Right lobe of liver (tissue), 6 donors: ENCODE results near the gene GDPD5. TPM values are rescaled to one million over a fixed set of nuclear protein-coding genes. Genes with fewer than 3 reads are reported as not detected.
"Not testable (repeated sequence)": the region's sequence is repeated elsewhere in the genome, so short reads cannot be mapped to it uniquely, and the experiment has no call there.

Experiments
- ATAC-seq, 4 donors: fragments of 200-7000 bp; cut with Tn5 transposase; one replicate each; pipeline ENCODE4 v1.9.1; 2020; ENCODE audit warnings: mild to moderate bottlenecking in 4 of 4, moderate library complexity in 4 of 4
- DNase-seq, 3 donors: peaks; one replicate each; pipeline ENCODE4 v3.0.0-alpha.2; 2020
- H3K27ac ChIP-seq, 3 donors: fragments of 200-600 bp; one replicate each; pipeline ENCODE4 v1.8.0; 2022
- H3K27me3 ChIP-seq, 2 donors: fragments of 200-600 bp; one replicate each; pipeline ENCODE4 v1.8.0; 2022
- H3K36me3 ChIP-seq, 4 donors: fragments of 200-600 bp; sonication (generic) in 1 of 4; one replicate each; pipeline versions ENCODE4 v1.5.1 to v1.8.0; 2017 to 2022; ENCODE audit warnings: control low read depth in 1 of 4
- H3K4me1 ChIP-seq, 4 donors: fragments of 200-600 bp; sonication (generic) in 1 of 4; one replicate each; pipeline versions ENCODE4 v1.5.1 to v1.8.0; 2017 to 2022; ENCODE audit warnings: control low read depth in 1 of 4
- H3K4me3 ChIP-seq, 3 donors: fragments of 200-600 bp; one replicate each; pipeline ENCODE4 v1.8.0; 2022
- H3K9me3 ChIP-seq, 4 donors: fragments of 200-600 bp; sonication (generic) in 1 of 4; one replicate each; pipeline versions ENCODE4 v1.5.1 to v1.8.0; 2017 to 2022; ENCODE audit warnings: control low read depth in 1 of 4
- CTCF ChIP-seq, 4 donors: fragments of 200-600 bp in 3 of 4; fragments of 450-650 bp in 1 of 4; IDR thresholded peaks; one replicate each; pipeline versions ENCODE4 v1.5.1 to v1.8.0; 2016 to 2022; ENCODE audit warnings: antibody characterized with exemption in 4 of 4, mild to moderate bottlenecking in 2 of 4
- POLR2A ChIP-seq: fragments of 450-650 bp; IDR thresholded peaks from one replicate; pipeline ENCODE4 v1.6.1; 2017; ENCODE audit warnings: antibody characterized with exemption, mild to moderate bottlenecking
- WGBS: methylation state at CpG from one replicate; pipeline ENCODE4 v1.1.6; 2018; ENCODE audit warnings: low coverage, low lambda C conversion rate; ENCODE audit not compliant: insufficient coverage; ENCODE audit errors: missing lambda C conversion rate; 5-methylcytosine and 5-hydroxymethylcytosine counted together
- intact Hi-C, 2 donors: fragments of 100-400 bp; cut with DNase I; formaldehyde crosslinking; loops; one replicate each; pipeline versions ENCODE4 v1.11.2 to v1.14.1; 2022
- total RNA-seq, 6 experiments: library from RNA; depleted of rRNA in 2 of 6; stranded (reverse); fragments of >200 nt in 2 of 6; fragmentation: NEBNext Ultra II Directional in 3 of 6; extraction: Animal tissue kit (Norgen Biotek cat#: 25700) in 3 of 6; gene quantifications; one replicate each; pipeline versions ENCODE4 v1.1.0 to v1.2.4, GENCODE V29; 2016 to 2023
- donor health status: DM: no; HTN: yes; CAD: no.
- donor health status: DM: no; HTN: no; CAD: no.
- donor health status: DM: no; HTN: no; CAD: no.
- donor health status: DM: no; HTN: yes; CAD: no.
- donor health status: DM: no; HTN: yes; CAD: no.

Gene GDPD5
- total RNA-seq, 6 experiments from 2014 or later: 2.0 to 10.7 (median 4.1) TPM

- intact Hi-C loops: no loop called here
- H3K4me1 ChIP-seq: peaks cover 0 to 17% (median 8%) of the 10 kb centered on the region in 4 donors
- 79% methylated on average over 2 of the region's 2 CpGs for WGBS
- H3K27me3 ChIP-seq: no peaks in the 10 kb centered on the region
- H3K9me3 ChIP-seq: no peaks in the 10 kb centered on the region
- TF ChIP-seq POLR2A (no peak), CTCF (IDR thresholded peaks at IDR 0.05) (no peak)
- H3K27ac ChIP-seq: no peak overlapping the region
- DNase-seq: no peak
- H3K4me3 ChIP-seq: no peak overlapping the region
- ATAC-seq: no peak
- H3K36me3 ChIP-seq: no peaks in the 10 kb centered on the region
Measured at GRCh38 chr11:75421902-75422247, 103.9 kb downstream of the GDPD5 start.

DNA sequence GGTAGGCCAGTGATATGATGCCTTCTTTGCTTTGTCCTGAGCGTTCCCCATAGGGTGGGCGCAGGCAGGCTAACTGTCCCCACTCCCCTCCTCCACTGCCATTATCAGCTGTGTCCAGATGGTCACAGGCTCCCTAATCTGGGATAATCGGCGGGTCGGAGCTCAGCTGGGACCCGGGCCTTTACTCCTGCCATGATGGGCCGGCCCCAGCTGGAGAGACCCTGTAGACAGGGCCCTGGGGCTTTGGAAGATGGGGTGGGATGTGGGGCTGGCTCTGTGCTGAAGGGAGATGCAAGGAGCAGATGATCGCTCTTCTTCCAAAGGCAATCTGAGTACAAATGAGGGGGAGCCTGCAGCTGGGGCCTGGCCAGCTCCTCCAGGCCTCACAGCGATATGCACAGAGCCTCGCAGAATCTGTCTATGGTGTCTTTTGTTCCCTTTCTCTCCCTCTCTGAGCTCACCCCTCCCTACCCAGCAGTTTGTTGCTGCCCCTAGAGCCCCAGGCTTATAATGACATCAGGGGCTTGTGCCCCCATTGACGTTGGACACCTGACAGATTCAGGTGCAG, 104.6 kb downstream of the GDPD5 start:
- peaks cover 0 to 17% (median 8%) of the 10 kb centered on the region in 4 donors for H3K4me1 ChIP-seq
- DNase-seq (no peak), ATAC-seq (no peak)
- H3K27me3 ChIP-seq: no peaks in the 10 kb centered on the region
- TF ChIP-seq CTCF (IDR thresholded peaks at IDR 0.05): no peak
- no peak for TF ChIP-seq POLR2A
- intact Hi-C loops: no loop called here
- H3K4me3 ChIP-seq: no peak overlapping the region
- no peaks in the 10 kb centered on the region for H3K36me3 ChIP-seq
- no peaks in the 10 kb centered on the region for H3K9me3 ChIP-seq
- H3K27ac ChIP-seq: no peak overlapping the region
- WGBS: 100% methylated on average over 1 of the region's 11 CpGs

DNA sequence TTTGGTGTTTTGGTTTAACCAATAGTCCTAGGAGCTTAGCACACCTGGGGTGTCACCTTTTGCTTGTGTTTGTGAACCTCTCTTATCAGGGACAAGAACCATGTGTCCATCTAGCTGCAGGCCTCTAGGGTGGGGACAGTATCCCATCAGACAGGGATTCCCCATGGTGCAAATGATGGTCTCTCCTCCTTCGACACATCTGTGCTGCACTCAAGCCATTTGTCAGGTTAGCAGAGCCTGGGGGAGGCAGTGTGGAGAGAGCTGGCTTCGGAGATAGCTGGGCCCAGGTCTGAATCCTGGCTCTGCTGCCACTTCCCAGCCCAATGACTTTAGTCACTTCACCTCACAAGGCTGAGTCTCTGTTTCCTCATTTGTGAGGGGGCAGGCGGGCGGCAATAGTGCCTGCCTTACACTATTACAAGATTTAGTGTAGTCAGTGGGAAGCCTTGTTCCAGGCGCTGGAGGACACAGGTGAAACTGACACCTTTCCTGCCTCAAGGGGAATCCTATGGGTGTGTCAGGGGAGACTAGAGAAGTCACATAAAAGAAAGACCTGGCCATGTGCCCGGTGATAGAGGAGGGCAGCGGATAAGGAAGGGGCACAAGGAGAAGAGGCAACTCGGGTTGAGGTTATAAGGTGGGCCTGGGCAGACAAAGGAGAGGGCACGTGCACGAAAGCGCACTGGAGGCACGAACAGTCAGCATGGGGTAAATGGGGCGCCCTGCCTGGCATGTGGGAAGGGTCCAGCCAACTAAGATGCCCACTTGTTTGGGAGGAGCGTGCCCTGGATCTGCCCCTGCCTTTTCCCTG, 105.3 kb downstream of the GDPD5 start:
- DNase-seq (no peak), ATAC-seq (no peak)
- no peaks in the 10 kb centered on the region for H3K27me3 ChIP-seq
- no peak overlapping the region for H3K27ac ChIP-seq
- 78% methylated on average over 7 of the region's 14 CpGs for WGBS
- no peaks in the 10 kb centered on the region for H3K36me3 ChIP-seq
- H3K4me3 ChIP-seq: no peak overlapping the region
- peaks cover 0 to 17% (median 8%) of the 10 kb centered on the region in 4 donors for H3K4me1 ChIP-seq
- TF ChIP-seq CTCF (IDR thresholded peaks at IDR 0.05) (no peak), POLR2A (no peak)
- H3K9me3 ChIP-seq: no peaks in the 10 kb centered on the region
- intact Hi-C loops: no loop called here

GRCh38 chr11:75413864-75414263, 111.9 kb downstream of the GDPD5 start:
- TF ChIP-seq POLR2A: no peak
- no peak for TF ChIP-seq CTCF (IDR thresholded peaks at IDR 0.05)

DNA sequence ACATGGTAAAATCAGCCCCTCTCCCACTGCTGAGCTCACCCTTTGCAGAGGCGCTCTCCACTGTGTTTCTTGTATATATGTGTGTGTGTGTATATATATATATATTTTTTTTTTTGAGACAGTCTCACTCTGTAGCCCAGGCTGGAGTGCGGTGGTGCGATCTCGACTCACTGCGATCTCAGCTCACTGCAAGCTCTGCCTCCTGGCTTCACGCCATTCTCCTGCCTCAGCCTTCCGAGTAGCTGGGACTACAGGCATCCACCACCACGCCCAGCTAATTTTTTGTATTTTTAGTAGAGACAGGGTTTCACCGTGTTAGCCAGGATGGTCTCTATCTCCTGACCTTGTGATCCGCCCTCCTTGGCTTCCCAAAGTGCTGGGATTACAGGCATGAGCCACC, 112.6 kb downstream of the GDPD5 start:
- H3K4me1 ChIP-seq, intact Hi-C loops, H3K27me3 ChIP-seq, H3K4me3 ChIP-seq, ATAC-seq, H3K27ac ChIP-seq, H3K9me3 ChIP-seq, H3K36me3 ChIP-seq, DNase-seq: not testable (repeated sequence)
- WGBS: 94% methylated on average over 10 of the region's 10 CpGs

More at GRCh38 chr11:75413864-75414263, 111.9 kb downstream of the GDPD5 start:
- Histone ChIP-seq H3K36me3 (peaks cover 0 to 2% (median 0%) of the 10 kb centered on the region in 4 donors), H3K4me1 (no peaks in the 10 kb centered on the region), H3K4me3 (no peak overlapping the region), H3K27me3 (no peaks in the 10 kb centered on the region), H3K27ac (no peak overlapping the region), H3K9me3 (no peaks in the 10 kb centered on the region)
- ATAC-seq: no peak
- intact Hi-C loops: no loop called here
- no peak for DNase-seq
- WGBS: no CpG with 5 or more reads among the region's 2 CpGs

DNA sequence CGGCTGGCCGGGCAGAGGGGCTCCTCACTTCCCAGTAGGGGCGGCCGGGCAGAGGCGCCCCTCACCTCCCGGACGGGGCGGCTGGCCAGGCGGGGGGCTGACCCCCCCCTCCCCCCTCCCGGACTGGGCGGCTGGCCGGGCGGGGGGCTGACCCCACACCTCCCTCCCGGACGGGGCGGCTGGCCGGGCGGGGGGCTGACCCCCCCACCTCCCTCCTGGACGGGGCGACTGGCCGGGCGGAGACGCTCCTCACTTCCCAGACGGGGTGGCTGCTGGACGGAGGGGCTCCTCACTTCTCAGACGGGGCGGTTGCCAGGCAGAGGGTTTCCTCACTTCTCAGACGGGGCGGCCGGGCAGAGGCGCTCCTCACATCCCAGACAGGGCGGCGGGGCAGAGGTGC, 115.8 kb downstream of the GDPD5 start:
- ATAC-seq: not testable (repeated sequence)

More for the DNA sequence above, 115.8 kb downstream of the GDPD5 start:
- DNase-seq, H3K4me3 ChIP-seq, H3K4me1 ChIP-seq, H3K9me3 ChIP-seq, H3K27me3 ChIP-seq, H3K27ac ChIP-seq, intact Hi-C loops: not testable (repeated sequence)
- WGBS: 85% methylated on average over 4 of the region's 33 CpGs
- peaks cover 4 to 20% (median 11%) of the 10 kb centered on the region in 4 donors for H3K36me3 ChIP-seq
